GM21717 (cell line): ENCODE measurements around the gene UBB.

Experiments
- ATAC-seq: cut with Tn5 transposase; IDR thresholded peaks from one replicate; pipeline ENCODE4 v1.9.1; 2021; ENCODE audit warnings: mild to moderate bottlenecking, moderate library complexity; ENCODE audit not compliant: unreplicated experiment

Gene UBB

DNA sequence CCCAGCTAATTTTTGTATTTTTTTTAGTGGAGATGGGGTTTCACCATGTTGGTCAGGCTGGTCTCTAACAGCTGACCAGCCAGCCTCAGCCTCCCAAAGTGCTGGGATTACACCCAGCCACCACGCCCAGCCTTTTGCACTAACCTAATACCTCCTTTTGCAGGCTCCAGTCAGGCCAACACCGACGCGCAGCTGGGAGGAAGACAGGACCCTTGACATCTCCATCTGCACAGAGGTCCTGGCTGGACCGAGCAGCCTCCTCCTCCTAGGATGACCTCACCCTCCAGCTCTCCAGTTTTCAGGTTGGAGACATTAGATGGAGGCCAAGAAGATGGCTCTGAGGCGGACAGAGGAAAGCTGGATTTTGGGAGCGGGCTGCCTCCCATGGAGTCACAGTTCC, 36.5 kb downstream of the UBB start:
- ATAC-seq = no peak

DNA sequence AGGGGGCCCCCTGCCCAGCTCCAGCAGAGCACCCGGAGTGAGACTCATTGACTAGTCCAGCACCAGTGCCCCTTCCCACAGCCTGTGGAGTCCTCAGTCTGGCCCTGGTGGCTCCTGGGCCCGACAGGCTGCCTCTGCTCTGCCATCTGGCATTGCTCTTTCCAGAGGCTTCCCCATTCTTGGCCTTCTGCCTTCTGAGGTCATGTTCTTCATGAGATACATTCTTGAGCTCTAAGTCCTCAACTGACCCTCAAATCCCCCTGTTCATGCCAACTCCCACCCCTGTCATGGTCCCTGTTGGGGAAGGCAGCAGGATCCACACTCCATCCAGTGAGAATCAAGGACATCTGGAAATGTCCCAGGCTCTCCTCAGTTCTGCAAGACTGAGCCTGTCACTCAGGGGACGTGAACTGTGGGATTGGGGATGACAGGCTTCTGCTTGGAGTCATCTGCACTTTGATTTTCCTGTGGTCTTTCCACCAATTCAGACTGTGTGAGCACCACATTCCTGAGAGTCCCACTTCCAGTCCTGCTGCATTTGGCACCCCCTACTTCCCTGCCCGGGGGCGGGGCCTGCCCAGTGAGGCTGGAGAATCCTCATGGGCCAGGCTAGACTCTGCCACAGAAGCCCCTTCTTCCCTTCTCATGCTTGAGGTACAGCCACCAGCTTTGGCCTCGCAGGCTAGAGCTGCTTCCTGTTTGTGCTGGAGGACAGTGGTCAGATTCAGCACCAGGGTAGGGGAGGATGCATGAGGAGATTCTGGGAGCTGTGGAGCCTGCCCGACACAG, 37.2 kb downstream of the UBB start:
- ATAC-seq = no peak

- no peak for ATAC-seq
These were observed 37.8 kb downstream of the UBB start for GRCh38 chr17:16418685-16419068.

DNA sequence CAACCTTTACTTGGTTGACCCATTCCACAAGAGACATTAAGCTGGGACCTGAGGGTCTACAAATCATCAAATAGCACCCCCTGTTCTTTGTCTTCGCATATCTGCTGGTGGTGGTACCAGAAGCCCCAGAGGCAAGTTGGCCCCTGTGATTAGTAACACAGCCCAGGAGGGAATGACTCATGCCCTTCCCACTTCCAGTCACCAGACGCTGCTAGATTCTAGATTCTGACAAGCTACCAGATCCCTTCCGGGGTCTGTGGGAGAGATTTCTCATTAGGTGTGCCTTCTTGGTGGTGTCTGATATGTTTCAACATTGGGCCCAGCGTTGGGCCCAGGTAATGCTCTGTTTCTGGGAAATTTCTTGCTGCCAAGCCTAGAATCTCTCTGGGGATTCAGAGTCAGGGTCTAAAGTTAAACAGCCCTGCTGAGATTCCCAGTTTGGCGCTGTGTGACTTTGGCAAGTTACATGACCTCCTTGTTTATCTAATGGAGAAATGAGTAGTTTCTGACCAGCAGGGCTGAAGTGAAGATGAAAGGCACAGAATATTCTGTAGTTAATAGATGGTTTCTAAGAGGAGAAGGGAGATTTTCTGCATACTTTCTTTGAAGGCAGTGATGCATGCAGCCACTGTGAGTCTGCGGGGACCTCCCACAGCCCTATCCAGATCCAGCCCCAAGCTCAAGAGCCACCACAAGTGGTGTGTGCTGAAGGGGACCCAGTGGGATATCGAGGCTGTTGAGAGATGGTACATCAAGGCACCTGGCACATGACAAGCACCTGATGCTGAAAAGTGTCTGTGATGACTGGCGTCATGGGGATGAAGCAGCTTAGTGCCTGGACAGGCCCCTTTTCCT, 38.4 kb downstream of the UBB start:
- ATAC-seq = peak; percentile 39

GRCh38 chr17:16419929-16420271, 39.0 kb downstream of the UBB start:
- no peak for ATAC-seq

DNA sequence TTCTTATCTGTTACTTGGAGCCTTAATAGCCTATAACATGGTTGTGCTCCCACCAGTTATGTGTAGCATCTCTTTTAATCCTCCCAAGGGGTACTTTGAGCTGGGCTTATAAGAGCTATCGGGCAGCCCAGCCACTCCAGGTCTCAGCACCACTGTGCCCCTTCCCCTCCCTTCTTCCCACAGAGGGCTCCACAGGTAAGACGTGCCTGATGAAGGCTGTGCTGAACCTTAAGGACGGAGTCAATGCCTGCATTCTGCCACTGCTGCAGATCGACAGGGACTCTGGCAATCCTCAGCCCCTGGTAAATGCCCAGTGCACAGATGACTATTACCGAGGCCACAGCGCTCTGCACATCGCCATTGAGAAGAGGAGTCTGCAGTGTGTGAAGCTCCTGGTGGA, 41.5 kb downstream of the UBB start:
- ATAC-seq = no peak

- ATAC-seq = no peak
These were observed 42.5 kb downstream of the UBB start for GRCh38 chr17:16423226-16423872.

DNA sequence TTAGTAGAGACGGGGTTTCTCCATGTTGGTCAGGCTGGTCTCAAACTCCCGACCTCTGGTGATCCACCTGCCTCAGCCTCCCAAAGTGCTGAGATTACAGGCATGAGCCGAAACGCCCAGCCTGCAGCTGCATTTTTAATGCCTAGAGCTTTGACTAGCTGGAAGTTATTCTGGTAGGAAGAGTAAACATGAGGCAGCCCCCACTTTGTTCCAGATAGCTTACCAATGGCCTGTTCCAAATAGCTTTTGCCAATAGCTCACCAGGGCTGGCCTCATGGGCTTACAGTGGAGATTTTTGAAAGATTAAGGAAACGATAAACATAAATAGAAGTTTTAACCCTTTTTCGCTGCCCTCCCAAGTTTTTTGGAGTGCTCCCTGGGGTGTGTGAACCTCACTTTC, 44.3 kb downstream of the UBB start:
- ATAC-seq = no peak

DNA sequence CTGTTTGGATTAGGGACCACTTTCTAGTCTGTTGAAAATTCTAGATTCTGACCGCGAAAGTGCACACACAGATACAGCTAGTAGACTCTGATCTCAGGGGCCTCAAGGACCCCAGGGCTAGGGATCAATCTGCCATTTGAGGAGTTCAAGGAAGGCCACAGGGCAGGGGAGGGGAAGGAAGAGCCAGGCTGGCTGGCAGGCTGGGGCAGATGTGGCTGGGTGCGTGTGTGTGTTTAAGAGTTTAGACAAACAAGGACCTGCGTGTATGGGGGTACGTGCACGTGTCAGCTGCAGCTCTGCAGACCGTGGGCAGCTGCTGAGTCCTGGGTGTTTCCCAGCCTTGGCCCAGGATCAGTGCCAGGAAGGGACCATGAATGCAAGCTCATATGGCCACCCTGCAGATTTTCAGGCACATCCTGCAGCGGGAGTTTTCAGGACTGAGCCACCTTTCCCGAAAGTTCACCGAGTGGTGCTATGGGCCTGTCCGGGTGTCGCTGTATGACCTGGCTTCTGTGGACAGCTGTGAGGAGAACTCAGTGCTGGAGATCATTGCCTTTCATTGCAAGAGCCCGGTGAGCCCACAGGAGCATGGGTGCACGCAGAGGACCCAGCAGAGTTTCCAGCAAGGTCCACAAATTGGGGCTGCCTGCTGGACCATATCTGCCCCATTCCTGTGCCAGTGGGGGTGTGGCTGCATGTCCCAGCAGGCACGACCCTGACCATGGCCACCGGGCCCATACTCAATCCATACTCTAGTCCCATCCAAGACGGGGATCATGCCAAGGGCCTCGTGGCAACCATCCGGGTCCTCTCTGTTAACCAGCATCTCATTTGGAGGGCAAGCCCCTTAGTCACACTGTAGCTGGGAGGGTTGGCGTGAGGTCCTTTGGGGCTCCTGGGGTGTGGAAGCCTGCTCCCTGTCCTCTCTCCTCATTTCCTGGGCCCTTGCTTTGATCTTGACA, 45.1 kb downstream of the UBB start:
- no peak for ATAC-seq

DNA sequence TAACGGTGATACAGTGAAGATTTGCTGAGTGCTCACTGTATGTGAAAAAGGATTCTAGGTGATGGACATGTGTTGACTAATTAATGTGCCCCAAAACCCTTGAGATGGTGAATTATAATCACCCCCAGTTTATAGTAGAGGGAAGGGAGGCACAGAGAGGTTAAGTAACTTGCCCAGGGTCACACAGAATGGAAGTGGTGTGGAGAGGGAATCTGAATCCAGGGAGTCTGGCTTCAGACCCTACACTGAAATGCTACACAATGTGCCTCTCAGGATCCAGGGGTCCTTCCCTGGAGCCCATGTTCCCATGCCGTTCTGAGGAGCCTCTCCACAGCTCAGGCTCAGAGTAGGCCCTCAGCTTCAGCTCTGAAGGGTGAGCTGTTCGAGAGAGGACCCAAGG, 46.1 kb downstream of the UBB start:
- no peak for ATAC-seq

DNA sequence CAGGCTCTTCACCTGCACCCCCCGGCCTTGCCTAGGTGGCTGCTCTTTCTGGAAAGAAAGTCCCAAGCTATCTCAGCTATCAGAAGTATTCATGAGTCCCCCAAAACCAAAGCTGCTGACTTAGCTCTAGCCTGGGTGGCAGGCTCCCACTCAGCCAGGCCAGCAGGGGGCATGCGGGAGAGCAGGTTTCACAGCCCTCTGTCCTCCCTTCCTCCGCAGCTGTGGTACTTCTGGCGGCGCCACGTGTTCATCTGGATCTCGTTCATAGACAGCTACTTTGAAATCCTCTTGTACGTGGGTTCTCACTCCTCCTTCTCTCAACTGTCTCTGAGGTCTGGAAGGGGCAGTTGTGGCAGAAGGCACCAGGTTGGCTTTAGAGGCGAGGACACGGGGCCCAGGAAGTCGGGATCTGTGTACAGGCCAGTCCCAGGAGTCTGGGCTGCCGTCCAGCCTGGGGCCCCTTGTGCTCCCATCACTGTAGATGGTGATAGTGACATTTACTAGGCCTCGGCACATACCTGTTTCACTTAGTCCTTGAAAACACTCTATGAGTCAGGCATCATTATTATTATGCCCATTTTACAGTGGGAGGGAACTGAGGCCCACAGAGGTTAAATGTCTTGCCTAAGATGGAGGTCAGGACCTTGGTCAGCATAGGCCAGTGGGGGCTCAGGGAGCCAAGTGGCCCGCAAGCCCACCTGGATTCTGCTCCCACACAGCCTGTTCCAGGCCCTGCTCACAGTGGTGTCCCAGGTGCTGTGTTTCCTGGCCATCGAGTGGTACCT, 47.4 kb downstream of the UBB start:
- no peak for ATAC-seq

DNA sequence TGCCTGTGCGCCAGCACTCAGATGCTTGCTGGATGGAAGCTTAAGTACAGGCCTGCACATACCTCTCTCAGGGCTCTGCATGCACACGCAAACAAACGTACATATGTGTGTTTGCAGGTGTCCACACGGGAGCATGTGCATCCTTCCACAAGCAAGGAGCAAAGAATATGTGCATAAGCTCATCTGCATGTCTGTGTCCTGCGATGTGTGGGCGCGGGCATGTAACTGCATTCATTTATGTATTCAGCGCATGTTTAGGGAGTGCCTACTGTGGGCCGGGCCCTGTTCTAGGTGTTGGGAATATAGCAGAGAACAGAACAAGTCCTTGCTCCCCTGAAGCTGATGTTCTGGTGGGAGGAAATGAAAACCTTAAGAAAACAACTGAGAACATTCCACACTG, 48.2 kb downstream of the UBB start:
- no peak for ATAC-seq

- no peak for ATAC-seq
These were observed 49.8 kb downstream of the UBB start for GRCh38 chr17:16430650-16431049.

DNA sequence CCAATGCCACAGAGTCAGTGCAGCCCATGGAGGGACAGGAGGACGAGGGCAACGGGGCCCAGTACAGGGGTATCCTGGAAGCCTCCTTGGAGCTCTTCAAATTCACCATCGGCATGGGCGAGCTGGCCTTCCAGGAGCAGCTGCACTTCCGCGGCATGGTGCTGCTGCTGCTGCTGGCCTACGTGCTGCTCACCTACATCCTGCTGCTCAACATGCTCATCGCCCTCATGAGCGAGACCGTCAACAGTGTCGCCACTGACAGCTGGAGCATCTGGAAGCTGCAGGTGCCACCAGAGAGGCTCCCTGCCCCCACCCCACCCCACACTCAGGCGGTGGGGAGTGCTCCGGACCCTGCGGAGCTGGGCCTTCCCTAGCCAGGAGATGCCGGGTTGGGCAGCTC, 51.1 kb downstream of the UBB start:
- no peak for ATAC-seq
